Measurements from ENCODE around the gene ENO1.

ENO1 gene

GRCh38 chr1:8854240-8854639 is 24.2 kb downstream of the ENO1 start:
- no peak for DNase-seq (ENCODE audit: low read depth)
- H3K4me3 ChIP-seq (replicated peaks; ENCODE audit: low read depth, low read length) = no peak overlapping the region
- TF ChIP-seq CTCF (IDR thresholded peaks at IDR 0.05; ENCODE audit: low read length, missing control alignments) = no peak

DNA sequence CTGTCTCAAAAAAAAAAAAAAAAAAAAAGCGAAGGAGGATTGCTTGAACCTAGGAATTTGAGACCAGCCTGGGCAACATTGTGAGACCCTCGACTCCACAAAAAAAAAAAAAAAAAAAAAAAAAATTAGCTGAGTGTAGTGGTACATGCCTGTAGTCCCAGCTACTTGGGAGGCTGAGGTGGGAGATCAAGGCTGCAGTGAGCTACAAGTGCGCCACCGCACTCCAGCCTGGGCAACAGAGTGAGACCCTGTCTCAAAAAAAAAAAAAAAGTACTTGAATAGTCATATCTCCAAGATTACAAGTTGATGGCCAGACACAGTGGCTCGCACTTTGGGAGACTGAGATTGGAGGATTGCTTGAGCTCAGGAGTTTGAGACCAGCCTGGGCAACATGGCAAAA is 27.4 kb downstream of the ENO1 start:
- DNase-seq (ENCODE audit: low read depth) = no peak
- no peak for TF ChIP-seq CTCF (IDR thresholded peaks at IDR 0.05; ENCODE audit: low read length, missing control alignments)
- H3K4me3 ChIP-seq (replicated peaks; ENCODE audit: low read depth, low read length) = no peak overlapping the region

DNA sequence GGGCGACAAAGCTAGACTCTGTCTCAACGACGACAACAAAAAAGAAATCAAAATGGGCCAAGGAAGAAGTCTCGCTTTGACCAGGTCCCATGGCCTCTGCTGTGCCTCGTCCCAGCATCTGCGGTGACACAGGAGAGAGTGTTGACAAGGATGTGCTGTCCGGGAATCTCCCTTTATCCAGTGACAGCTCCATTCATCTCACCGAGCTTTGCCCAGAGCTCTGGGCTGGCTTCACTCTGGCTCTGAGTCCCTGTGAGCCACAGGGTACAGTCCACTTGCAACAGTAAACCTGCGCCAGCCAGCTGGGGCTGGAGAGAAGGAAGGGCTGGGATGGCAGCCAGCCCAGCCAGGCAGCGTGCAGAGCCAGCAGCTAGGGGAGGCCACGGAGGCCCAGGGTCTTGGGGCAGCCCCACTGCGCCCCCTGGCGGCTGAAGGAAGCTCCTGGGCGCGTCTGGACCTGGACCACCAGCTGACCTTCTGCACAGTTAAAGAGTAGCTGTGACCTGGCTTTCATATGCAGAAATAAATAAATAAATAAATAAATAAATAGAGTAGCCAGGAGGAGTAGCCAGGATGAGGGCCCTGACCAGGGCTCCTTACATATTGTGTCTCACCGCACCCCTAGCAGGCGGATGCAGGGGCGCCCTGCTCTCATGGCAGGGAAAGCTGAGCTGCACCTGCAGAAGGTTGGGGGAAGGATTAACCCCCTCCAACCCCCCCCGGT is 29.7 kb downstream of the ENO1 start:
- peak; percentile 87 for TF ChIP-seq CTCF (IDR thresholded peaks at IDR 0.05; ENCODE audit: low read length, missing control alignments)
- H3K4me3 ChIP-seq (replicated peaks; ENCODE audit: low read depth, low read length) = no peak overlapping the region
- peak; percentile 95 for DNase-seq (ENCODE audit: low read depth)

DNA sequence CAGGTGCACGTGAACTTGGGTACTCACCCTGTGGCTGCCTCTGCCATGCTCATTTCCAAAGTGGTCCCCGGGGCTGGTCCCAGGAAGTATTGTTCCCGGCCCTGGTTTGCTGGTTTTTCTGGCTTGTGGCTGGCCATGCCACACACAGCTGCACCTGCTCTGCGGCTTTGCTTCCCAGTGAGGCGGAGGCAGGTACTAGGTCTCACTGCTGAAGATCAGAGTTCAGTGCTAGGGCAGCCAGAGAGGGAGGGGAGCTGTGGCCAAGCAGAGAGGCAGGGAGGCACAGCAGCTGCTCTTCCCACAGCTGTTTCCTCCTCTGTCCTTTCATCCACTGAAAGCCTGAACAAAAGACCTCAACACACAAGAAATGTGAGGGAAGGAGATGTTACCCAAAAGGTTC is 30.5 kb downstream of the ENO1 start:
- no peak for DNase-seq (ENCODE audit: low read depth)
- TF ChIP-seq CTCF (IDR thresholded peaks at IDR 0.05; ENCODE audit: low read length, missing control alignments) = no peak
- H3K4me3 ChIP-seq (replicated peaks; ENCODE audit: low read depth, low read length) = no peak overlapping the region

DNA sequence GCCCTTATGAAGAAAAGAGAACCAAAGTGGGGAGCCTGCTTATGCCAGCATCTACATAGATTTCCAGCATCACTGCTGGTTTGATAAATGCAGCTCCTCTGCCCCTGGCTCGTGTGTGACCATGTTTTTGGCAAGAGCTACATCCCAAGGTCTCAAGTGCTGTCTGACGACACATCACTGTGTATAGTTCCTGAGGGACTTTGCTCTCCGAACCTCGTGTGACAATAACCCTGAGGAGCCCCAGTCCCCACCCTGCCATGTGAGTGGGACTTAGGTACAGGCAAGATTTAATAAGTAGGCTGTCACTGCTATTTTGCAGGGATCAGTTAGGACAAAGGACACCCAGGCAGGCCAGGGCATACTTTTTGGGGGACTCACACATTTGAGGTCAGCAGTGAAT is 32.2 kb downstream of the ENO1 start:
- no peak overlapping the region for H3K4me3 ChIP-seq (replicated peaks; ENCODE audit: low read depth, low read length)
- TF ChIP-seq CTCF (IDR thresholded peaks at IDR 0.05; ENCODE audit: low read length, missing control alignments) = no peak
- DNase-seq (ENCODE audit: low read depth) = no peak

GRCh38 chr1:8845104-8846097 is 33.1 kb downstream of the ENO1 start:
- no peak for DNase-seq (ENCODE audit: low read depth)
- TF ChIP-seq CTCF (IDR thresholded peaks at IDR 0.05; ENCODE audit: low read length, missing control alignments) = no peak
- H3K4me3 ChIP-seq (replicated peaks; ENCODE audit: low read depth, low read length) = no peak overlapping the region
